Measurements from ENCODE around the gene SPINT1.

DNA sequence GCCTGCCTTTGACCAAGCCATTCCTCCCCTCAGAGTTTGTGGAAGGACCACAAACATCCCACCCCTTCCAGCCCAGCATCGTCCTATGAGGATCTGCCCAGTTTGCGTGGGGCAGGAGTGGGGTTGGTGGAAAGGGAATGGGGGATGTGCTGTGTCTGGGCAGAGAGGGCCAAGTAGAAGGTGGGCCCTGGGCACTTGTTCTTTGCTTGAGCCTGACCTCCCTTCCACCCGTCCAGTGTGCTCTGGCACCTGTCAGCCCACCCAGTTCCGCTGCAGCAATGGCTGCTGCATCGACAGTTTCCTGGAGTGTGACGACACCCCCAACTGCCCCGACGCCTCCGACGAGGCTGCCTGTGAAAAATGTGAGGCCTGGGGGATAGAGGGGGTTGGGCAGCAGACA is 10.3 kb downstream of the SPINT1 start:
- TF ChIP-seq, protein P1, sequence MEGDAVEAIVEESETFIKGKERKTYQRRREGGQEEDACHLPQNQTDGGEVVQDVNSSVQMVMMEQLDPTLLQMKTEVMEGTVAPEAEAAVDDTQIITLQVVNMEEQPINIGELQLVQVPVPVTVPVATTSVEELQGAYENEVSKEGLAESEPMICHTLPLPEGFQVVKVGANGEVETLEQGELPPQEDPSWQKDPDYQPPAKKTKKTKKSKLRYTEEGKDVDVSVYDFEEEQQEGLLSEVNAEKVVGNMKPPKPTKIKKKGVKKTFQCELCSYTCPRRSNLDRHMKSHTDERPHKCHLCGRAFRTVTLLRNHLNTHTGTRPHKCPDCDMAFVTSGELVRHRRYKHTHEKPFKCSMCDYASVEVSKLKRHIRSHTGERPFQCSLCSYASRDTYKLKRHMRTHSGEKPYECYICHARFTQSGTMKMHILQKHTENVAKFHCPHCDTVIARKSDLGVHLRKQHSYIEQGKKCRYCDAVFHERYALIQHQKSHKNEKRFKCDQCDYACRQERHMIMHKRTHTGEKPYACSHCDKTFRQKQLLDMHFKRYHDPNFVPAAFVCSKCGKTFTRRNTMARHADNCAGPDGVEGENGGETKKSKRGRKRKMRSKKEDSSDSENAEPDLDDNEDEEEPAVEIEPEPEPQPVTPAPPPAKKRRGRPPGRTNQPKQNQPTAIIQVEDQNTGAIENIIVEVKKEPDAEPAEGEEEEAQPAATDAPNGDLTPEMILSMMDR (IDR thresholded peaks at IDR 0.05): no peak
- TF ChIP-seq EZH2 (IDR thresholded peaks at IDR 0.05; ENCODE audit: borderline replicate concordance, insufficient read depth, low read depth, low read length, poor library complexity, severe bottlenecking): no peak
